SK-N-SH (cell line): ENCODE measurements around the gene FYCO1. TPM values are rescaled to one million over a fixed set of nuclear protein-coding genes. Genes with fewer than 3 reads are reported as not detected.

Experiments used
- CTCF ChIA-PET: fragments of 300-600, 350-600 bp; formaldehyde crosslinking; extraction: SDS; loops from one replicate; lab custom pipeline; 2021; lab: Yijun Ruan, JAX
- POLR2A ChIA-PET: fragments of 350-600 bp; sonication (Branson Sonifier 250); formaldehyde crosslinking; extraction: SDS; loops from one replicate; lab custom pipeline; 2020; ENCODE audit warnings: antibody characterized with exemption, inconsistent platforms; lab: Yijun Ruan, JAX
- DNase-seq: peaks from one replicate; pipeline ENCODE4 v3.0.0; 2012
- H2AFZ ChIP-seq: fragments of 200-600 bp; sonication (generic); 2 replicates; pipeline ENCODE4 v1.8.1; 2016; ENCODE audit warnings: antibody characterized with exemption, mild to moderate bottlenecking, low read depth
- H3F3A ChIP-seq: fragments of 200-600 bp; sonication (generic); replicated peaks from 2 replicates; pipeline ENCODE3; 2016; ENCODE audit warnings: antibody characterized with exemption, mild to moderate bottlenecking; ENCODE audit not compliant: insufficient read depth
- H3K27ac ChIP-seq, 2 experiments: fragments of 200-500 bp in 1 of 2; fragments of 200-600 bp in 1 of 2; sonication (Bioruptor generic) in 1 of 2; sonication (generic), shearing (Covaris generic) in 1 of 2; 2 replicates each; pipeline versions ENCODE4 v1.5.1 to v1.6.1; 2014 to 2016; ENCODE audit warnings: low read depth in 2 of 2, inconsistent platforms in 1 of 2, low read length in 1 of 2, mild to moderate bottlenecking in 1 of 2, mixed read lengths in 1 of 2
- H3K27me3 ChIP-seq: fragments of 200-600 bp; sonication (generic), shearing (Covaris generic); 2 replicates; pipeline ENCODE4 v1.6.1; 2016; ENCODE audit warnings: mixed run types; ENCODE audit not compliant: insufficient read depth
- H3K36me3 ChIP-seq, 2 experiments: fragments of 200-500 bp in 1 of 2; fragments of 200-600 bp in 1 of 2; sonication (Bioruptor generic) in 1 of 2; sonication (generic) in 1 of 2; replicated peaks in 1 of 2; 2 replicates each; pipeline versions ENCODE3 to v1.5.1; 2014 to 2016; ENCODE audit warnings: low read length in 1 of 2, mild to moderate bottlenecking in 1 of 2; ENCODE audit not compliant: insufficient read depth in 2 of 2, control insufficient read depth in 1 of 2
- H3K4me1 ChIP-seq, 2 experiments: fragments of 200-500 bp in 1 of 2; fragments of 200-600 bp in 1 of 2; sonication (Bioruptor generic) in 1 of 2; sonication (generic), shearing (Covaris generic) in 1 of 2; 2 replicates each; pipeline versions ENCODE4 v1.5.1 to v1.6.1; 2014 to 2016; ENCODE audit warnings: low read depth in 1 of 2, low read length in 1 of 2, mixed run types in 1 of 2; ENCODE audit not compliant: insufficient read depth in 2 of 2, control insufficient read depth in 1 of 2
- H3K4me2 ChIP-seq: fragments of 200-600 bp; sonication (generic), shearing (Covaris generic); 2 replicates; pipeline ENCODE4 v1.6.1; 2017; ENCODE audit warnings: mixed run types
- H3K4me3 ChIP-seq, 2 experiments: fragments of 200-500 bp in 1 of 2; fragments of 200-600 bp in 1 of 2; sonication (Bioruptor generic) in 1 of 2; sonication (generic), shearing (Covaris generic) in 1 of 2; 2 replicates each; pipeline versions ENCODE4 v1.5.1 to v1.8.1; 2014 to 2016; ENCODE audit warnings: low read depth in 2 of 2, inconsistent platforms in 1 of 2, low read length in 1 of 2, mild to moderate bottlenecking in 1 of 2, mixed read lengths in 1 of 2, moderate library complexity in 1 of 2
- H3K79me2 ChIP-seq: fragments of 200-600 bp; sonication (generic); 2 replicates; pipeline ENCODE4 v1.8.1; 2017; ENCODE audit warnings: mild to moderate bottlenecking; ENCODE audit not compliant: insufficient read depth
- H3K9ac ChIP-seq: fragments of 200-600 bp; sonication (generic); 2 replicates; pipeline ENCODE4 v1.6.1; 2017; ENCODE audit warnings: mixed run types
- H3K9me2 ChIP-seq: fragments of 200-600 bp; sonication (generic); 2 replicates; pipeline ENCODE4 v1.6.1; 2017; ENCODE audit warnings: mixed run types
- H3K9me3 ChIP-seq: fragments of 200-600 bp; sonication (generic); 2 replicates; pipeline ENCODE4 v1.6.1; 2017; ENCODE audit warnings: mixed run types, mild to moderate bottlenecking, moderate library complexity
- H4K20me1 ChIP-seq: fragments of 200-600 bp; sonication (generic); 2 replicates; pipeline ENCODE4 v1.6.1; 2017; ENCODE audit warnings: mild to moderate bottlenecking, mixed run types; ENCODE audit not compliant: insufficient read depth
- CTCF ChIP-seq: fragments of 200-600 bp; sonication (generic); IDR thresholded peaks from 2 replicates; pipeline ENCODE4 v1.6.1; 2017; ENCODE audit warnings: antibody characterized with exemption, mild to moderate bottlenecking, moderate library complexity
- EZH2phosphoT487 ChIP-seq: fragments of 200-600 bp; sonication (generic); IDR thresholded peaks from 2 replicates; pipeline ENCODE4 v1.6.1; 2017; ENCODE audit warnings: low read depth, mixed run types, mild to moderate bottlenecking, antibody characterized with exemption, moderate library complexity, borderline replicate concordance
- JUND ChIP-seq: IDR thresholded peaks from 2 replicates; pipeline ENCODE4 v1.4.0; 2012
- NFIC ChIP-seq: IDR thresholded peaks from 2 replicates; pipeline ENCODE4 v1.4.0; 2012; ENCODE audit warnings: borderline replicate concordance
- PBX3 ChIP-seq: IDR thresholded peaks from 2 replicates; pipeline ENCODE4; 2012
- RAD21 ChIP-seq: IDR thresholded peaks from 2 replicates; pipeline ENCODE4 v1.6.1; 2012; ENCODE audit warnings: mild to moderate bottlenecking, low read length
- REST ChIP-seq: IDR thresholded peaks from 2 replicates; pipeline ENCODE4 v1.6.1; 2012; ENCODE audit warnings: mild to moderate bottlenecking, low read depth, low read length, moderate library complexity
- TAF1 ChIP-seq: IDR thresholded peaks from 2 replicates; pipeline ENCODE4 v1.6.1; 2012; ENCODE audit warnings: low read depth, mild to moderate bottlenecking, low read length, moderate library complexity, borderline replicate concordance
- TCF12 ChIP-seq: IDR thresholded peaks from 2 replicates; pipeline ENCODE4 v1.4.0; 2012
- TEAD4 ChIP-seq: IDR thresholded peaks from 2 replicates; pipeline ENCODE4 v1.4.0; 2012; ENCODE audit warnings: mild to moderate bottlenecking, borderline replicate concordance; ENCODE audit not compliant: insufficient read depth
- WGBS: methylation state at CpG from one replicate; pipeline ENCODE4 v1.1.6; 2017; ENCODE audit warnings: low lambda C conversion rate; 5-methylcytosine and 5-hydroxymethylcytosine counted together
- polyA plus RNA-seq, 3 experiments: library from polyadenylated mRNA; depleted of rRNA; stranded (reverse); fragments of >200 nt; gene quantifications; 2 replicates each; pipeline ENCODE4 v1.2.3, GENCODE V29; 2012
- TF ChIP-seq, protein P1 (sequence below): fragments of 150-350 bp; IDR thresholded peaks from 2 replicates; pipeline ENCODE4 v1.6.1; 2016; ENCODE audit warnings: mild to moderate bottlenecking, low read depth, low read length

Gene FYCO1
- polyA plus RNA-seq, 1 of the 3 experiments (the other 2 are of a cell fraction): 5.5 TPM

GRCh38 chr3:45984331-45985312 lies 11.0 kb downstream of the FYCO1 start:
- H3K9me3 ChIP-seq: no peaks in the 10 kb centered on the region
- peaks cover 19 to 38% of the 10 kb centered on the region in 2 experiments for H3K36me3 ChIP-seq
- peaks cover 17% of the 10 kb centered on the region; the same call in 1 of the 2 replicates for H3K79me2 ChIP-seq
- H3K4me1 ChIP-seq: peaks cover 41 to 48% of the 10 kb centered on the region in 2 experiments; a peak in 3 of 4 replicates
- no peak for TF ChIP-seq JUND
- peak; percentile 66 for TF ChIP-seq TCF12
- TF ChIP-seq REST: no peak
- H4K20me1 ChIP-seq: no peaks in the 10 kb centered on the region
- H3K27ac ChIP-seq: peak overlapping the region in 1 of 2 experiments; percentile 32; a peak in 1 of 4 replicates
- no peak overlapping the region for H2AFZ ChIP-seq
- DNase-seq: no peak
- no peaks in the 10 kb centered on the region for H3K9me2 ChIP-seq
- 84% methylated on average over 7 of the region's 8 CpGs for WGBS
- ChIA-PET CTCF (interaction anchor here (0.7 to 2.3 kb wide), 6 partner anchors 10 to 95 kb away, joined by 3 to 7 read pairs (median 4); no protein-coding TSS in a partner anchor), POLR2A (interaction anchor here (0.8 kb wide), 1 partner anchor 8 kb away, joined by 3 read pairs; no protein-coding TSS in a partner anchor)
- no peak overlapping the region for H3K9ac ChIP-seq
- no peaks in the 10 kb centered on the region for H3K27me3 ChIP-seq
- peaks cover 9% of the 10 kb centered on the region for H3F3A ChIP-seq
- no peak overlapping the region for H3K4me3 ChIP-seq
- H3K4me2 ChIP-seq: no peak overlapping the region; the same call in 1 of the 2 replicates

- ChIA-PET CTCF (interaction anchor here (0.7 to 2.1 kb wide), 4 partner anchors 10 to 96 kb away, joined by 3 to 7 read pairs (median 4); no protein-coding TSS in a partner anchor), POLR2A (interaction anchor here (0.8 kb wide), 1 partner anchor 9 kb away, joined by 3 read pairs; no protein-coding TSS in a partner anchor)
- Histone ChIP-seq H2AFZ (no peak overlapping the region), H3K79me2 (peaks cover 16% of the 10 kb centered on the region; the same call in 1 of the 2 replicates), H3K27ac (peak overlapping the region in 1 of 2 experiments; percentile 30; a peak in 1 of 4 replicates), H3K27me3 (no peaks in the 10 kb centered on the region), H3K9me2 (no peaks in the 10 kb centered on the region), H4K20me1 (no peaks in the 10 kb centered on the region), H3K9ac (no peak overlapping the region), H3K4me3 (no peak overlapping the region), H3K4me1 (peaks cover 40 to 41% of the 10 kb centered on the region in 2 experiments; a peak in 3 of 4 replicates), H3K4me2 (no peak overlapping the region), H3F3A (peaks cover 9% of the 10 kb centered on the region), H3K36me3 (peaks cover 22 to 44% of the 10 kb centered on the region in 2 experiments), H3K9me3 (no peaks in the 10 kb centered on the region)
- DNase-seq: no peak
- 86% methylated on average over 3 of the region's 3 CpGs for WGBS
- TF ChIP-seq RAD21 (no peak), NFIC (no peak), PBX3 (no peak), REST (no peak), EZH2phosphoT487 (no peak), TAF1 (no peak), TEAD4 (no peak), CTCF (no peak)
- TF ChIP-seq, protein P1, sequence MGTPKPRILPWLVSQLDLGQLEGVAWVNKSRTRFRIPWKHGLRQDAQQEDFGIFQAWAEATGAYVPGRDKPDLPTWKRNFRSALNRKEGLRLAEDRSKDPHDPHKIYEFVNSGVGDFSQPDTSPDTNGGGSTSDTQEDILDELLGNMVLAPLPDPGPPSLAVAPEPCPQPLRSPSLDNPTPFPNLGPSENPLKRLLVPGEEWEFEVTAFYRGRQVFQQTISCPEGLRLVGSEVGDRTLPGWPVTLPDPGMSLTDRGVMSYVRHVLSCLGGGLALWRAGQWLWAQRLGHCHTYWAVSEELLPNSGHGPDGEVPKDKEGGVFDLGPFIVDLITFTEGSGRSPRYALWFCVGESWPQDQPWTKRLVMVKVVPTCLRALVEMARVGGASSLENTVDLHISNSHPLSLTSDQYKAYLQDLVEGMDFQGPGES: no peak
These were observed 11.9 kb downstream of the FYCO1 start for GRCh38 chr3:45983770-45984169.
